GM23338 (cell line): ENCODE measurements around the gene PIGC. TPM values are rescaled to one million over a fixed set of nuclear protein-coding genes. Genes with fewer than 3 reads are reported as not detected.

Experiments
- ATAC-seq: fragments of 200-7000 bp; cut with Tn5 transposase; 3 replicates; pipeline ENCODE4 v1.9.1; 2020
- DNase-seq: peaks from one replicate; pipeline ENCODE4 v3.0.0-alpha.2; 2015; ENCODE audit warnings: low spot score
- H2AFZ ChIP-seq: fragments of 200-600 bp; sonication (generic); 2 replicates; pipeline ENCODE4 v1.8.0; 2016; ENCODE audit warnings: antibody characterized with exemption, mild to moderate bottlenecking, moderate library complexity
- H3F3A ChIP-seq: fragments of 200-600 bp; sonication (generic); replicated peaks from 2 replicates; pipeline ENCODE4 v1.8.0; 2017; ENCODE audit warnings: antibody characterized with exemption, mixed run types, low read depth
- H3K27ac ChIP-seq: fragments of 200-600 bp; sonication (generic); 2 replicates; pipeline ENCODE4 v1.6.1; 2016; ENCODE audit warnings: low read depth
- H3K27me3 ChIP-seq: fragments of 200-600 bp; sonication (generic); 2 replicates; pipeline ENCODE4 v1.8.0; 2016; ENCODE audit warnings: mild to moderate bottlenecking, mixed run types, moderate library complexity; ENCODE audit not compliant: insufficient read depth
- H3K36me3 ChIP-seq: fragments of 200-600 bp; sonication (generic); 2 replicates; pipeline ENCODE4 v1.8.0; 2016; ENCODE audit warnings: mild to moderate bottlenecking; ENCODE audit not compliant: insufficient read depth
- H3K4me1 ChIP-seq: fragments of 200-600 bp; sonication (generic); 2 replicates; pipeline ENCODE4 v1.8.0; 2016; ENCODE audit warnings: mild to moderate bottlenecking, moderate library complexity; ENCODE audit not compliant: insufficient read depth
- H3K4me2 ChIP-seq: fragments of 200-600 bp; sonication (generic); 2 replicates; pipeline ENCODE4 v1.7.1; 2017; ENCODE audit warnings: mixed run types
- H3K4me3 ChIP-seq: fragments of 200-600 bp; sonication (generic); 2 replicates; pipeline ENCODE4 v1.6.1; 2016; ENCODE audit warnings: mixed run types
- H3K79me2 ChIP-seq: fragments of 200-600 bp; sonication (generic); replicated peaks from 2 replicates; pipeline ENCODE4 v1.8.0; 2017; ENCODE audit warnings: mild to moderate bottlenecking; ENCODE audit not compliant: insufficient read depth
- H3K9me2 ChIP-seq: fragments of 200-600 bp; sonication (generic); 2 replicates; pipeline ENCODE4 v1.8.0; 2017; ENCODE audit not compliant: insufficient read depth
- H4K20me1 ChIP-seq: fragments of 200-600 bp; sonication (generic); replicated peaks from 2 replicates; pipeline ENCODE4 v1.8.0; 2017; ENCODE audit warnings: mild to moderate bottlenecking; ENCODE audit not compliant: insufficient read depth
- H3K27ac Mint-ChIP-seq: 2 replicates; pipeline ENCODE4 v1.8.0; 2020; ENCODE audit warnings: inconsistent platforms, mild to moderate bottlenecking, moderate library complexity, mixed read lengths
- H3K27me3 Mint-ChIP-seq: 3 replicates; pipeline ENCODE4 v1.8.0; 2022; ENCODE audit warnings: low read depth, mild to moderate bottlenecking, moderate library complexity, mixed read lengths, inconsistent platforms; ENCODE audit not compliant: insufficient read depth, poor library complexity
- H3K36me3 Mint-ChIP-seq: 3 replicates; pipeline ENCODE4 v1.8.0; 2021; ENCODE audit warnings: low read depth, mild to moderate bottlenecking, inconsistent platforms, moderate library complexity, mixed read lengths
- H3K4me1 Mint-ChIP-seq: 3 replicates; pipeline ENCODE4 v1.8.0; 2020; ENCODE audit warnings: mild to moderate bottlenecking, inconsistent platforms, mixed read lengths
- H3K4me3 Mint-ChIP-seq: 3 replicates; pipeline ENCODE4 v1.8.0; 2021; ENCODE audit warnings: moderate library complexity, mild to moderate bottlenecking, inconsistent platforms, mixed read lengths
- H3K9me3 Mint-ChIP-seq: 3 replicates; pipeline ENCODE4 v1.8.0; 2020; ENCODE audit warnings: moderate library complexity, mild to moderate bottlenecking, inconsistent platforms, mixed read lengths
- CREB1 ChIP-seq: fragments of 250-450 bp; sonication (Bioruptor Pico); IDR thresholded peaks from 2 replicates; pipeline ENCODE4 v1.5.0; 2020; ENCODE audit warnings: low read depth, mild to moderate bottlenecking, moderate library complexity
- EZH2 ChIP-seq: fragments of 200-600 bp; sonication (generic); IDR thresholded peaks from one replicate; pipeline ENCODE4 v1.8.0; 2017; ENCODE audit warnings: antibody characterized with exemption, mild to moderate bottlenecking, low read depth; ENCODE audit not compliant: unreplicated experiment
- EZH2phosphoT487 ChIP-seq: fragments of 200-600 bp; sonication (generic); IDR thresholded peaks from one replicate; pipeline ENCODE4 v1.8.1; 2018; ENCODE audit warnings: antibody characterized with exemption; ENCODE audit not compliant: unreplicated experiment
- JUNB ChIP-seq: IDR thresholded peaks from one replicate; pipeline ENCODE4 v1.6.1; 2016; ENCODE audit warnings: antibody characterized with exemption; ENCODE audit not compliant: unreplicated experiment
- NANOG ChIP-seq: IDR thresholded peaks from 2 replicates; pipeline ENCODE4 v1.6.1; 2016; ENCODE audit warnings: antibody characterized with exemption, borderline replicate concordance
- STAT1 ChIP-seq: IDR thresholded peaks from one replicate; pipeline ENCODE4 v1.6.1; 2016; ENCODE audit warnings: antibody characterized with exemption; ENCODE audit not compliant: unreplicated experiment
- ZNF114 ChIP-seq: fragments of 250-450 bp; sonication (Bioruptor Pico); IDR thresholded peaks from 2 replicates; pipeline ENCODE4 v1.5.0; 2020; ENCODE audit warnings: mild to moderate bottlenecking, moderate library complexity
- ZNF331 ChIP-seq: fragments of 250-450 bp; sonication (Bioruptor Pico); IDR thresholded peaks from 2 replicates; pipeline ENCODE4 v1.5.0; 2020; ENCODE audit warnings: low read depth, mild to moderate bottlenecking, moderate library complexity
- polyA plus RNA-seq: library from polyadenylated mRNA; unstranded; fragments of >200 nt; fragmentation: Nextera tagmentation; extraction: Ambion mirVana; gene quantifications from 2 replicates; pipeline ENCODE4 v1.2.1, GENCODE V29; 2016
- total RNA-seq: library from RNA; depleted of rRNA; stranded (reverse); fragments of >200 nt; shearing (Covaris generic); gene quantifications from 2 replicates; pipeline ENCODE4 v1.2.3, GENCODE V29; 2014
- TF ChIP-seq, protein P1 (sequence below): IDR thresholded peaks from 2 replicates; pipeline ENCODE4 v1.6.1; 2016; ENCODE audit warnings: antibody characterized with exemption
- TF ChIP-seq, protein P2 (sequence below), 2 experiments: fragments of 200-600 bp in 1 of 2; sonication (generic) in 1 of 2; conservative IDR thresholded peaks; 2 replicates each; pipeline versions ENCODE4 v1.5.1 to v1.6.1; 2016 to 2017; ENCODE audit warnings: antibody characterized with exemption in 2 of 2, low read depth in 2 of 2, mild to moderate bottlenecking in 2 of 2, moderate library complexity in 1 of 2

Gene PIGC
- total and polyA plus RNA-seq, 2 experiments from 2014 or later = 22.5 to 28.1 TPM

GRCh38 chr1:172489847-172490246, 46.0 kb upstream of the PIGC start:
- H3K9me3 Mint-ChIP-seq = no peaks in the 10 kb centered on the region
- no peaks in the 10 kb centered on the region for H3K4me1 Mint-ChIP-seq
- H2AFZ ChIP-seq = no peak overlapping the region
- H3K4me3 ChIP-seq = no peak overlapping the region
- no peaks in the 10 kb centered on the region for H3K27me3 ChIP-seq
- H3K4me2 ChIP-seq = no peak overlapping the region
- TF ChIP-seq CREB1 (CRISPR knock-in tag) = no peak
- TF ChIP-seq EZH2phosphoT487 = no peak
- TF ChIP-seq, protein P1, sequence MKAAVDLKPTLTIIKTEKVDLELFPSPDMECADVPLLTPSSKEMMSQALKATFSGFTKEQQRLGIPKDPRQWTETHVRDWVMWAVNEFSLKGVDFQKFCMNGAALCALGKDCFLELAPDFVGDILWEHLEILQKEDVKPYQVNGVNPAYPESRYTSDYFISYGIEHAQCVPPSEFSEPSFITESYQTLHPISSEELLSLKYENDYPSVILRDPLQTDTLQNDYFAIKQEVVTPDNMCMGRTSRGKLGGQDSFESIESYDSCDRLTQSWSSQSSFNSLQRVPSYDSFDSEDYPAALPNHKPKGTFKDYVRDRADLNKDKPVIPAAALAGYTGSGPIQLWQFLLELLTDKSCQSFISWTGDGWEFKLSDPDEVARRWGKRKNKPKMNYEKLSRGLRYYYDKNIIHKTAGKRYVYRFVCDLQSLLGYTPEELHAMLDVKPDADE = no peak
- TF ChIP-seq STAT1 = no peak
- no peaks in the 10 kb centered on the region for H3F3A ChIP-seq
- no peaks in the 10 kb centered on the region for H4K20me1 ChIP-seq
- ATAC-seq = no peak
- H3K36me3 ChIP-seq = no peaks in the 10 kb centered on the region
- H3K27ac Mint-ChIP-seq = no peak overlapping the region
- H3K4me3 Mint-ChIP-seq = no peak overlapping the region
- H3K4me1 ChIP-seq = no peaks in the 10 kb centered on the region
- no peaks in the 10 kb centered on the region for H3K79me2 ChIP-seq
- no peak overlapping the region for H3K27ac ChIP-seq
- no peaks in the 10 kb centered on the region for H3K27me3 Mint-ChIP-seq
- no peak for DNase-seq
- H3K9me2 ChIP-seq = no peaks in the 10 kb centered on the region
- no peaks in the 10 kb centered on the region for H3K36me3 Mint-ChIP-seq

DNA sequence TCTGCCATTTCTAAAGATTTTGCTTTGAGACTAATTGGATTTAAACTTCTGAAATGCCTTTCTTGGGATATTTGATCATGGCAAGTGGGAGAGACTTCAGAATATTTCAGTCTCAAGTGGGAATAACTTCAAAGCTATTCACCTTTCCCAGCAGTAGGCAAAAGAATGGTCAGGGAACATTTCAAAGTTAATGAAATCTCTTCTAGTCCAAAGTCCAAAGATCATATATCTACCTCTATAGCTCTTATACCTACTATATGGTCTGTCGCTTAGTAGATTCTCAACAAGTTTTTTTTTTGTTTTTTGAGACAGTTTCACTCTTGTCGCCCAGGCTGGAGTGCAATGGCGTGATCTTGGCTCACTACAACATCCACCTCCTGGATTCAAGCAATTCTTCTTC, 44.5 kb upstream of the PIGC start:
- TF ChIP-seq, protein P1 = no peak
- TF ChIP-seq, protein P2, sequence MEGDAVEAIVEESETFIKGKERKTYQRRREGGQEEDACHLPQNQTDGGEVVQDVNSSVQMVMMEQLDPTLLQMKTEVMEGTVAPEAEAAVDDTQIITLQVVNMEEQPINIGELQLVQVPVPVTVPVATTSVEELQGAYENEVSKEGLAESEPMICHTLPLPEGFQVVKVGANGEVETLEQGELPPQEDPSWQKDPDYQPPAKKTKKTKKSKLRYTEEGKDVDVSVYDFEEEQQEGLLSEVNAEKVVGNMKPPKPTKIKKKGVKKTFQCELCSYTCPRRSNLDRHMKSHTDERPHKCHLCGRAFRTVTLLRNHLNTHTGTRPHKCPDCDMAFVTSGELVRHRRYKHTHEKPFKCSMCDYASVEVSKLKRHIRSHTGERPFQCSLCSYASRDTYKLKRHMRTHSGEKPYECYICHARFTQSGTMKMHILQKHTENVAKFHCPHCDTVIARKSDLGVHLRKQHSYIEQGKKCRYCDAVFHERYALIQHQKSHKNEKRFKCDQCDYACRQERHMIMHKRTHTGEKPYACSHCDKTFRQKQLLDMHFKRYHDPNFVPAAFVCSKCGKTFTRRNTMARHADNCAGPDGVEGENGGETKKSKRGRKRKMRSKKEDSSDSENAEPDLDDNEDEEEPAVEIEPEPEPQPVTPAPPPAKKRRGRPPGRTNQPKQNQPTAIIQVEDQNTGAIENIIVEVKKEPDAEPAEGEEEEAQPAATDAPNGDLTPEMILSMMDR (conservative IDR thresholded peaks at IDR 0.05; ENCODE audit: low read depth in 2 of 2) = no peak
- TF ChIP-seq ZNF331 (no peak), NANOG (no peak), ZNF114 (CRISPR knock-in tag) (no peak), JUNB (no peak), CREB1 (CRISPR knock-in tag) (no peak), EZH2 (no peak), EZH2phosphoT487 (no peak), STAT1 (no peak)
- Mint-ChIP-seq H3K27ac (no peak overlapping the region), H3K36me3 (no peaks in the 10 kb centered on the region), H3K4me1 (peaks cover 5% of the 10 kb centered on the region), H3K4me3 (no peak overlapping the region), H3K9me3 (no peaks in the 10 kb centered on the region), H3K27me3 (no peaks in the 10 kb centered on the region)
- no peak overlapping the region for H3K27ac ChIP-seq
- no peaks in the 10 kb centered on the region for H3K9me2 ChIP-seq
- H2AFZ ChIP-seq = 0 out of 2 replicates have a peak overlapping the region, but pooled peaks have one; percentile 28
- H3K27me3 ChIP-seq = no peaks in the 10 kb centered on the region
- DNase-seq (no peak), ATAC-seq (no peak)
- H3K79me2 ChIP-seq = no peaks in the 10 kb centered on the region
- H3K4me2 ChIP-seq = no peak overlapping the region
- H3K4me3 ChIP-seq = no peak overlapping the region
- no peaks in the 10 kb centered on the region for H3K36me3 ChIP-seq
- H4K20me1 ChIP-seq = no peaks in the 10 kb centered on the region
- H3F3A ChIP-seq = no peaks in the 10 kb centered on the region
- no peaks in the 10 kb centered on the region for H3K4me1 ChIP-seq
